ENCODE measurements around the gene CD82.

DNA sequence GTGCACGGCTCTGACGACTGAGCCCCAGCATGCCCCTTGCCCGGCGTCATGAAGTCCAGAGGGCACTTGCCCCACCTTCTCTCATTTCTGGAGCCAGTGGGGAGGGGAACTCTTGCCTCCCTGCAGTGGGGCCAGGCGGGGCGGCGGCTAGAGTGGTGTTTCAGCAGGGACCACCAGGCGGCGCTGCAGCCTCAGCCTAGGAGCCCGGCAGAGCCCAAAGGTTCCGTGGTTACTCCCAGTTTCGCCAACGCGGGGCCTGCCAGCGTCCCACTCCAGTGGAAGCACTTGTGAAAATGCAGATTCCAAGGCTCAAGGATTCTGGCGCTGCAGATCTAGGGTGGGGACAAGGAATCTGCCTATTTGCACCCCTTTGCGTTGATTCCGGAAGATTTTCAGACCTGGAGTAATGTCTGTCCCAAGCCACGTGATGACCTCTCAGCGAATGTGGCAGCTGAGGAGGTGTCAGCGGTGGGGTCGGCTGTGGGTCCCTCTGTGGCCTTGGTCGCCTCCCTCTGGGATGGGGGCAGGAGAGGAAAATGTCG is 55.7 kb downstream of the CD82 start:
- TF ChIP-seq SIN3A (IDR thresholded peaks at IDR 0.05; ENCODE audit: borderline replicate concordance, insufficient read depth, low read depth, low read length) (no peak), POLR2AphosphoS5 (IDR thresholded peaks at IDR 0.05; ENCODE audit: low read depth, low read length) (no peak)
- TF ChIP-seq, protein P1, sequence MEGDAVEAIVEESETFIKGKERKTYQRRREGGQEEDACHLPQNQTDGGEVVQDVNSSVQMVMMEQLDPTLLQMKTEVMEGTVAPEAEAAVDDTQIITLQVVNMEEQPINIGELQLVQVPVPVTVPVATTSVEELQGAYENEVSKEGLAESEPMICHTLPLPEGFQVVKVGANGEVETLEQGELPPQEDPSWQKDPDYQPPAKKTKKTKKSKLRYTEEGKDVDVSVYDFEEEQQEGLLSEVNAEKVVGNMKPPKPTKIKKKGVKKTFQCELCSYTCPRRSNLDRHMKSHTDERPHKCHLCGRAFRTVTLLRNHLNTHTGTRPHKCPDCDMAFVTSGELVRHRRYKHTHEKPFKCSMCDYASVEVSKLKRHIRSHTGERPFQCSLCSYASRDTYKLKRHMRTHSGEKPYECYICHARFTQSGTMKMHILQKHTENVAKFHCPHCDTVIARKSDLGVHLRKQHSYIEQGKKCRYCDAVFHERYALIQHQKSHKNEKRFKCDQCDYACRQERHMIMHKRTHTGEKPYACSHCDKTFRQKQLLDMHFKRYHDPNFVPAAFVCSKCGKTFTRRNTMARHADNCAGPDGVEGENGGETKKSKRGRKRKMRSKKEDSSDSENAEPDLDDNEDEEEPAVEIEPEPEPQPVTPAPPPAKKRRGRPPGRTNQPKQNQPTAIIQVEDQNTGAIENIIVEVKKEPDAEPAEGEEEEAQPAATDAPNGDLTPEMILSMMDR (IDR thresholded peaks at IDR 0.05) = peak; percentile 98
